ENCODE measurements around the gene PI4KA.

DNA sequence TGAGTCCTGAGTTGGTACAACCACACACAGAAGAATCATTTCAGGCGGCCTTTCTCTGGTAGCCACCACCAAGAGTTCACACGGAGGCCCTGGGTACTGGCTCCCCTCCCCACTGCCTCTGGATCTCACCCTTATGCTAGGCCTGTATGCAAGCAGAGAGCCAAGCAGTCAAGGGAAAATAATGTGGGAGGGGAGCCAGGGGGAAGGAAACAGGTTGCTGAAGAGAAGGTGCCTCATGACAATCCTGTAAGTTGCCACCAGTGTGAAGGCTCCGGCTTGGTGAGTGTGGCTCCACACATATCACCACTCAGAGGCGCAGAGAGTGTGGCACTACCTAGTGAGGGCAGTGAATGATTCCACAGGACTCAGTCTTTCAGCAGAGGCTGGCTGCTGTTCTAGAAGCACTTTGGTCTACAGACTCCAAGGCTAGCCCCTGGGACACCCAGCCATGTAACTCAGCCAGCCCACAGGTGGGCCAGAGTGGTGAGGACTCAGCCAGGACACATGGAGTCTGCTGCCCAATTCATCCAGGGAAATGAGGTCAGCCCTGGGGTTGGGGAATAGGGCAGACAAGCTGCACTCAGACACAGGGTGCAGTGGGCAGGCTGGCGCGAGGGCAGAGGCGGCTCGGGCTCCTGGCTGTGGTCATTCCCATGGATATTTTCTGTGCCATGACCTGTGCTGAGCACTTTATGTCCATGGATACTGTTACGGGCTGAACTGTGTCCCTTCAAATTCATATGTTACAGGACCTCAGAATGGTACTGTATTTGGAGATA lies 133.7 kb downstream of the PI4KA start:
- TF ChIP-seq, protein P1, sequence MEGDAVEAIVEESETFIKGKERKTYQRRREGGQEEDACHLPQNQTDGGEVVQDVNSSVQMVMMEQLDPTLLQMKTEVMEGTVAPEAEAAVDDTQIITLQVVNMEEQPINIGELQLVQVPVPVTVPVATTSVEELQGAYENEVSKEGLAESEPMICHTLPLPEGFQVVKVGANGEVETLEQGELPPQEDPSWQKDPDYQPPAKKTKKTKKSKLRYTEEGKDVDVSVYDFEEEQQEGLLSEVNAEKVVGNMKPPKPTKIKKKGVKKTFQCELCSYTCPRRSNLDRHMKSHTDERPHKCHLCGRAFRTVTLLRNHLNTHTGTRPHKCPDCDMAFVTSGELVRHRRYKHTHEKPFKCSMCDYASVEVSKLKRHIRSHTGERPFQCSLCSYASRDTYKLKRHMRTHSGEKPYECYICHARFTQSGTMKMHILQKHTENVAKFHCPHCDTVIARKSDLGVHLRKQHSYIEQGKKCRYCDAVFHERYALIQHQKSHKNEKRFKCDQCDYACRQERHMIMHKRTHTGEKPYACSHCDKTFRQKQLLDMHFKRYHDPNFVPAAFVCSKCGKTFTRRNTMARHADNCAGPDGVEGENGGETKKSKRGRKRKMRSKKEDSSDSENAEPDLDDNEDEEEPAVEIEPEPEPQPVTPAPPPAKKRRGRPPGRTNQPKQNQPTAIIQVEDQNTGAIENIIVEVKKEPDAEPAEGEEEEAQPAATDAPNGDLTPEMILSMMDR (IDR thresholded peaks at IDR 0.05), result no peak
- TF ChIP-seq EP300 (IDR thresholded peaks at IDR 0.05), result no peak
